Cardiac muscle cell (in vitro differentiated cells and primary cell): ENCODE data around the gene OTOG. TPM values are rescaled to one million over a fixed set of nuclear protein-coding genes. Genes with fewer than 3 reads are reported as not detected.

Source experiments
- DNase-seq, 2 donors: peaks; one replicate each; pipeline versions ENCODE4 v3.0.0 to v3.0.0-alpha.2; 2010 to 2017; ENCODE audit warnings: low read depth in 1 of 2, low spot score in 1 of 2
- H3K27ac ChIP-seq: fragments of 200-600 bp; sonication (generic); 2 replicates; pipeline ENCODE4 v1.5.1; 2016
- H3K27me3 ChIP-seq: fragments of 200-600 bp; sonication (generic); 2 replicates; pipeline ENCODE4 v1.6.0; 2016; ENCODE audit warnings: control low read depth
- H3K36me3 ChIP-seq: fragments of 200-600 bp; sonication (generic); 2 replicates; pipeline ENCODE4 v1.5.1; 2016; ENCODE audit warnings: control low read depth
- H3K4me1 ChIP-seq: fragments of 200-600 bp; sonication (generic); 2 replicates; pipeline ENCODE4 v1.8.1; 2017; ENCODE audit warnings: low read depth, mild to moderate bottlenecking, mixed run types
- H3K4me3 ChIP-seq: fragments of 200-600 bp; sonication (generic); 2 replicates; pipeline ENCODE4 v1.5.1; 2016; ENCODE audit warnings: mild to moderate bottlenecking
- H3K9me3 ChIP-seq: fragments of 200-600 bp; sonication (generic); 2 replicates; pipeline ENCODE4 v1.5.1; 2017; ENCODE audit warnings: low read depth, mild to moderate bottlenecking, control low read depth
- polyA plus RNA-seq: library from polyadenylated mRNA; unstranded; fragments of >200 nt; fragmentation: Nextera tagmentation; extraction: Ambion mirVana; gene quantifications from 2 replicates; pipeline ENCODE4 v1.2.1, GENCODE V29; 2016
- total RNA-seq: library from RNA; depleted of rRNA; stranded (reverse); fragments of >200 nt; gene quantifications from 2 replicates; pipeline ENCODE4 v1.2.3, GENCODE V29; 2016
- TF ChIP-seq, protein P1 (sequence below): IDR thresholded peaks from 2 replicates; pipeline ENCODE4 v1.5.1; 2012; ENCODE audit warnings: low read depth, mild to moderate bottlenecking, low read length

Gene OTOG
- total and polyA plus RNA-seq, 2 experiments from 2014 or later, result 0.15 TPM; not detected in 1

GRCh38 chr11:17601676-17602075 is 54.6 kb downstream of the OTOG start:
- Histone ChIP-seq H3K4me3 (no peak overlapping the region), H3K9me3 (no peaks in the 10 kb centered on the region), H3K4me1 (no peaks in the 10 kb centered on the region), H3K36me3 (no peaks in the 10 kb centered on the region), H3K27me3 (peaks cover 12% of the 10 kb centered on the region), H3K27ac (no peak overlapping the region)
- no peak for DNase-seq
- TF ChIP-seq, protein P1, sequence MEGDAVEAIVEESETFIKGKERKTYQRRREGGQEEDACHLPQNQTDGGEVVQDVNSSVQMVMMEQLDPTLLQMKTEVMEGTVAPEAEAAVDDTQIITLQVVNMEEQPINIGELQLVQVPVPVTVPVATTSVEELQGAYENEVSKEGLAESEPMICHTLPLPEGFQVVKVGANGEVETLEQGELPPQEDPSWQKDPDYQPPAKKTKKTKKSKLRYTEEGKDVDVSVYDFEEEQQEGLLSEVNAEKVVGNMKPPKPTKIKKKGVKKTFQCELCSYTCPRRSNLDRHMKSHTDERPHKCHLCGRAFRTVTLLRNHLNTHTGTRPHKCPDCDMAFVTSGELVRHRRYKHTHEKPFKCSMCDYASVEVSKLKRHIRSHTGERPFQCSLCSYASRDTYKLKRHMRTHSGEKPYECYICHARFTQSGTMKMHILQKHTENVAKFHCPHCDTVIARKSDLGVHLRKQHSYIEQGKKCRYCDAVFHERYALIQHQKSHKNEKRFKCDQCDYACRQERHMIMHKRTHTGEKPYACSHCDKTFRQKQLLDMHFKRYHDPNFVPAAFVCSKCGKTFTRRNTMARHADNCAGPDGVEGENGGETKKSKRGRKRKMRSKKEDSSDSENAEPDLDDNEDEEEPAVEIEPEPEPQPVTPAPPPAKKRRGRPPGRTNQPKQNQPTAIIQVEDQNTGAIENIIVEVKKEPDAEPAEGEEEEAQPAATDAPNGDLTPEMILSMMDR, result no peak

GRCh38 chr11:17602105-17603001 is 55.3 kb downstream of the OTOG start:
- TF ChIP-seq, protein P1, result no peak
- Histone ChIP-seq H3K9me3 (no peaks in the 10 kb centered on the region), H3K27me3 (peaks cover 12% of the 10 kb centered on the region), H3K4me3 (no peak overlapping the region), H3K4me1 (no peaks in the 10 kb centered on the region), H3K27ac (no peak overlapping the region), H3K36me3 (no peaks in the 10 kb centered on the region)
- no peak for DNase-seq

GRCh38 chr11:17603056-17603825 is 56.2 kb downstream of the OTOG start:
- Histone ChIP-seq H3K9me3 (no peaks in the 10 kb centered on the region), H3K36me3 (no peaks in the 10 kb centered on the region), H3K27ac (no peak overlapping the region), H3K27me3 (peaks cover 12% of the 10 kb centered on the region), H3K4me3 (no peak overlapping the region), H3K4me1 (no peaks in the 10 kb centered on the region)
- DNase-seq, result no peak
- TF ChIP-seq, protein P1, result no peak

DNA sequence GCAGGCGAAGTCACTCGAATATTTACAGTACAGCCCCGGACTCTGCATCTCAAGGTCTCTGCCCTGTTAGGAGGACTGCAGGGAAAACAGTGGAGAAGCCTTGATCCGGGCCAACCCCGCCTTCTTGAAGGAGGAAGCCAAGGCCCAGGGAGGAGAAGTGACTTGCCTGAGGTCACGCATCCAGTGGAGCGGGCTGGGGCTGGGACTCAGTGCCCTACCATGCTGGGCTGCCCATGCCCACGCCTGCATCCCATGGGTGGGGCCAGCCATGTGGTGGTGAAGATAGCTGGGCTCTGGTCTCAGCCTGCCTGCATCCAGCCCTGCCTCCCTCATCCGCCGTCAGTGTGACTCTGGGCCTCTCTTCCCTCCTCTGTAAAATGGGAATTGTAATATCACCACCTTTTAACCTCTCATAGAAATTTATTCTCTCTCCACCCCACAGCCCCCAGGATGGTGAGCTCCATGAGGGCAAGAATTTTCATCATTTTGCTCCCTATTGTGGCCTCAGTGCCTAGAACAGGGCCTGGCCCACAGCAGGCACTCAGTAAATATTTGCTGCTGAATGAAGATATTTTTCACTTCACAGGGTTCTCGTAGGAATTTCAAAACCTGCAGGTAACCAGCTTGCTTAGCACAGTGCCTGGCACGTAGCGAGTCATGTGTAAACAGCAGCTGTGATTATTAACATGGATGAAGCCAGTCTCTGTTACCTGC is 57.3 kb downstream of the OTOG start:
- no peaks in the 10 kb centered on the region for H3K9me3 ChIP-seq
- H3K36me3 ChIP-seq, result no peaks in the 10 kb centered on the region
- peaks cover 9% of the 10 kb centered on the region for H3K27me3 ChIP-seq
- no peak overlapping the region for H3K27ac ChIP-seq
- no peak for DNase-seq
- no peak overlapping the region for H3K4me3 ChIP-seq
- TF ChIP-seq, protein P1, result no peak
- no peaks in the 10 kb centered on the region for H3K4me1 ChIP-seq

DNA sequence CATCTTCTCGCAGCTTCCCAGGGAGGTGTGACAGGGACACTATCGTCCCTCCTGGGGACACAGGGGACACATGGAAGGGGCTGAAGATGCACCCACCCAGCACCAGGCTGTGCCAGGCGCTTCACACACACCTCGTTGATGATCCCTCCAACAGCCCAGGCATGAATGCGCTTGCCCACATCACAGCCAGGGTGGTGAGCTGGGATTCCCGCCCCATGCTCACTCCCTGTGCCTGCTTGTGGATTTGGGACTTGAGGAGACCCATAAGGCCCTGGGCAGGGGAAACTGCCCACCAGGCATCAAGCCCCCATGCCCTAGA is 57.8 kb downstream of the OTOG start:
- Histone ChIP-seq H3K9me3 (no peaks in the 10 kb centered on the region), H3K4me3 (no peak overlapping the region), H3K27me3 (peaks cover 4% of the 10 kb centered on the region), H3K27ac (no peak overlapping the region), H3K36me3 (no peaks in the 10 kb centered on the region), H3K4me1 (no peaks in the 10 kb centered on the region)
- DNase-seq, result no peak
- TF ChIP-seq, protein P1, result no peak
